ENCODE results near the gene MEOX1. TPM values are rescaled to one million over a fixed set of nuclear protein-coding genes. Genes with fewer than 3 reads are reported as not detected.

MEOX1 gene
- total and polyA plus RNA-seq, 2 of the 8 experiments (the other 6 are each of a cell fraction or from before 2014, with no cell fraction given) = not detected

GRCh38 chr17:43661699-43662412, at the start of gene MEOX1 (continued):
- TF ChIP-seq RNF2 (IDR thresholded peaks at IDR 0.05; ENCODE audit: borderline replicate concordance, low read depth, low read length, missing control alignments, poor library complexity, severe bottlenecking) (no peak), PHF8 (conservative IDR thresholded peaks at IDR 0.05; ENCODE audit: low read depth, low read length) (no peak), SUZ12 (IDR thresholded peaks at IDR 0.05; ENCODE audit: low read length) (no peak), CHD7 (IDR thresholded peaks at IDR 0.05; ENCODE audit: insufficient replicate concordance, low read length) (no peak)
